K562 (cell line): Measurements from ENCODE around the gene ST6GAL1. TPM values are rescaled to one million over a fixed set of nuclear protein-coding genes. Genes with fewer than 3 reads are reported as not detected.

Experiments used
- DMBX1 ChIP-seq: fragments of 250-450 bp; sonication (Bioruptor Pico); IDR thresholded peaks from 2 replicates; pipeline ENCODE4 v1.8.0; 2022; ENCODE audit warnings: inconsistent platforms, mild to moderate bottlenecking, moderate library complexity, borderline replicate concordance
- L3MBTL2 ChIP-seq: fragments of 450-650 bp; IDR thresholded peaks from 2 replicates; pipeline ENCODE4 v1.6.1; 2016; ENCODE audit warnings: mild to moderate bottlenecking, moderate library complexity
- MECOM ChIP-seq: fragments of 250-450 bp; sonication (Bioruptor Pico); IDR thresholded peaks from 2 replicates; pipeline ENCODE4 v1.8.0; 2022; ENCODE audit warnings: inconsistent platforms
- MGA ChIP-seq: fragments of 450-650 bp; IDR thresholded peaks from 2 replicates; pipeline ENCODE4 v1.6.1; 2016; ENCODE audit warnings: mild to moderate bottlenecking, moderate library complexity
- MYNN ChIP-seq, 2 experiments: sonication (generic); formaldehyde crosslinking in 1 of 2; IDR thresholded peaks; 2 replicates each; pipeline versions ENCODE4 v1.5.0 to v1.6.1; 2016 to 2020; ENCODE audit warnings: antibody characterized with exemption in 1 of 2, missing genetic modification reagents in 1 of 2
- RBBP5 ChIP-seq: fragments of 200-600 bp; sonication (generic); IDR thresholded peaks from 2 replicates; pipeline ENCODE4 v1.6.1; 2012; ENCODE audit warnings: borderline replicate concordance, mild to moderate bottlenecking, low read length, control low read depth, inconsistent platforms; ENCODE audit not compliant: insufficient read depth, poor library complexity, severe bottlenecking
- TRIM25 ChIP-seq: fragments of 450-650 bp; IDR thresholded peaks from 2 replicates; pipeline ENCODE4 v1.7.0; 2016; ENCODE audit warnings: borderline replicate concordance
- polyA plus RNA-seq, 8 experiments: library from polyadenylated mRNA; depleted of rRNA in 4 of 8; stranded (reverse) in 5 of 8; unstranded in 3 of 8; fragments of >200 nt; fragmentation: Nextera tagmentation in 2 of 8; fragmentation: Illumina TruSeq in 1 of 8; extraction: Ambion mirVana in 2 of 8; extraction: Trizol in 1 of 8; gene quantifications; 2 replicates each; pipeline versions ENCODE4 v1.2.1 to v1.2.3, GENCODE V29; 2011 to 2014; ENCODE audit warnings: inconsistent platforms in 1 of 8, missing spikeins in 1 of 8
- total RNA-seq, 7 experiments: library from RNA; depleted of rRNA in 6 of 7; stranded (reverse); fragments of >200 nt in 6 of 7; fragmentation: Illumina TruSeq in 2 of 7; extraction: Trizol in 2 of 7; gene quantifications; 2 replicates each; pipeline versions ENCODE4 v1.2.1 to v1.2.3, GENCODE V29; 2011 to 2021; ENCODE audit warnings: low replicate concordance in 1 of 7
- TF ChIP-seq, protein P1 (sequence below), 2 experiments: IDR thresholded peaks; 2 replicates each; pipeline ENCODE4 v1.6.1; 2012; ENCODE audit warnings: improper control_type of control experiment in 2 of 2, low read depth in 2 of 2, low read length in 2 of 2, borderline replicate concordance in 1 of 2
- TF ChIP-seq, protein P2 (sequence below), 2 experiments: fragments of 450-650 bp; IDR thresholded peaks; 2 replicates each; pipeline ENCODE4 v1.6.1; 2016

ST6GAL1 gene
- total and polyA plus RNA-seq, 9 of the 15 experiments (the other 6 are each of a cell fraction or from before 2014, with no cell fraction given): 31.9 to 145 (median 71.0) TPM

DNA sequence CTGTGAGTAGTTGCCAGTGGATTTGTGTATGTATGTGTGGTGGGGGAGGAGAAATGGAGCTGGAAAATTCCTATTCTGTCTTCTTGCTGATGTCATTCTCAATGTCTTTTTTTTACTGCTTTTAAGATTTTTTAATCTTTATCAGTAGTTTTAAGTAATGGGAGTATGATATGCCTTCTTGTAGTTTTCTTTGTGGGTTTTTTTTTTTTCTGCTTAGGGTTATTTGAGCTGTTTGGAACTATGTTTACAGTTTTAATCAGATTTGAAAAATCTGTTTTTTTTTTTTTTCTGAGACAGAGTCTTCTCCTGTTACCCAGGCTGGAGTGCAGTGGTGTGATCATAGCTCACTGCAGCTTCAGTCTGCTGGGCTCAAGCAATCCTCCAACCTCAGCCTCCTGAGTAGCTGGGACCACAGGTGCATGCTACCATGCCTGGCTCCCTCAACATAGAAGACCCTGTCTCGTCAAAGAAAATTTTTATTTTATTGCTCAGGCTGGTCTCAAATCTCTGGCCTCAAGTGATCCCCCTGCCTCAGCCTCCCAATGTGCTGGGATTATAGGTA is 171.8 kb downstream of the ST6GAL1 start (continued):
- TF ChIP-seq TRIM25 (no peak), L3MBTL2 (no peak), MECOM (CRISPR knock-in tag) (no peak), MGA (0 out of 2 replicates have a peak, but pooled peaks have one; percentile 36), DMBX1 (CRISPR knock-in tag) (no peak), RBBP5 (peak; percentile 18), MYNN (IDR thresholded peaks at IDR 0.05) (no peak), MYNN (CRISPR knock-in tag; IDR thresholded peaks at IDR 0.05) (no peak)
- TF ChIP-seq, protein P1, sequence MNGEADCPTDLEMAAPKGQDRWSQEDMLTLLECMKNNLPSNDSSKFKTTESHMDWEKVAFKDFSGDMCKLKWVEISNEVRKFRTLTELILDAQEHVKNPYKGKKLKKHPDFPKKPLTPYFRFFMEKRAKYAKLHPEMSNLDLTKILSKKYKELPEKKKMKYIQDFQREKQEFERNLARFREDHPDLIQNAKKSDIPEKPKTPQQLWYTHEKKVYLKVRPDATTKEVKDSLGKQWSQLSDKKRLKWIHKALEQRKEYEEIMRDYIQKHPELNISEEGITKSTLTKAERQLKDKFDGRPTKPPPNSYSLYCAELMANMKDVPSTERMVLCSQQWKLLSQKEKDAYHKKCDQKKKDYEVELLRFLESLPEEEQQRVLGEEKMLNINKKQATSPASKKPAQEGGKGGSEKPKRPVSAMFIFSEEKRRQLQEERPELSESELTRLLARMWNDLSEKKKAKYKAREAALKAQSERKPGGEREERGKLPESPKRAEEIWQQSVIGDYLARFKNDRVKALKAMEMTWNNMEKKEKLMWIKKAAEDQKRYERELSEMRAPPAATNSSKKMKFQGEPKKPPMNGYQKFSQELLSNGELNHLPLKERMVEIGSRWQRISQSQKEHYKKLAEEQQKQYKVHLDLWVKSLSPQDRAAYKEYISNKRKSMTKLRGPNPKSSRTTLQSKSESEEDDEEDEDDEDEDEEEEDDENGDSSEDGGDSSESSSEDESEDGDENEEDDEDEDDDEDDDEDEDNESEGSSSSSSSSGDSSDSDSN (IDR thresholded peaks at IDR 0.05; ENCODE audit: borderline replicate concordance in 1 of 2, low read depth in 2 of 2, low read length in 2 of 2): no peak
- TF ChIP-seq, protein P2, sequence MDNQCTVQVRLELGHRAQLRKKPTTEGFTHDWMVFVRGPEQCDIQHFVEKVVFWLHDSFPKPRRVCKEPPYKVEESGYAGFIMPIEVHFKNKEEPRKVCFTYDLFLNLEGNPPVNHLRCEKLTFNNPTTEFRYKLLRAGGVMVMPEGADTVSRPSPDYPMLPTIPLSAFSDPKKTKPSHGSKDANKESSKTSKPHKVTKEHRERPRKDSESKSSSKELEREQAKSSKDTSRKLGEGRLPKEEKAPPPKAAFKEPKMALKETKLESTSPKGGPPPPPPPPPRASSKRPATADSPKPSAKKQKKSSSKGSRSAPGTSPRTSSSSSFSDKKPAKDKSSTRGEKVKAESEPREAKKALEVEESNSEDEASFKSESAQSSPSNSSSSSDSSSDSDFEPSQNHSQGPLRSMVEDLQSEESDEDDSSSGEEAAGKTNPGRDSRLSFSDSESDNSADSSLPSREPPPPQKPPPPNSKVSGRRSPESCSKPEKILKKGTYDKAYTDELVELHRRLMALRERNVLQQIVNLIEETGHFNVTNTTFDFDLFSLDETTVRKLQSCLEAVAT (IDR thresholded peaks at IDR 0.05): 0 out of 4 replicates have a peak, but pooled peaks of 1 of the 2 experiments have one; percentile 35
